NCI-H1694 treated with DMSO at 0.1 percent for 48 hours (cell line): ENCODE measurements around the gene ZNF425.
"Not testable (repeated sequence)": the region's sequence is repeated elsewhere in the genome, so short reads cannot be mapped to it uniquely, and the experiment has no call there.

Experiments
- DNase-seq: peaks from one replicate; lab custom pipeline; 2025; lab: John Stamatoyannopoulos, UW

ZNF425 gene

DNA sequence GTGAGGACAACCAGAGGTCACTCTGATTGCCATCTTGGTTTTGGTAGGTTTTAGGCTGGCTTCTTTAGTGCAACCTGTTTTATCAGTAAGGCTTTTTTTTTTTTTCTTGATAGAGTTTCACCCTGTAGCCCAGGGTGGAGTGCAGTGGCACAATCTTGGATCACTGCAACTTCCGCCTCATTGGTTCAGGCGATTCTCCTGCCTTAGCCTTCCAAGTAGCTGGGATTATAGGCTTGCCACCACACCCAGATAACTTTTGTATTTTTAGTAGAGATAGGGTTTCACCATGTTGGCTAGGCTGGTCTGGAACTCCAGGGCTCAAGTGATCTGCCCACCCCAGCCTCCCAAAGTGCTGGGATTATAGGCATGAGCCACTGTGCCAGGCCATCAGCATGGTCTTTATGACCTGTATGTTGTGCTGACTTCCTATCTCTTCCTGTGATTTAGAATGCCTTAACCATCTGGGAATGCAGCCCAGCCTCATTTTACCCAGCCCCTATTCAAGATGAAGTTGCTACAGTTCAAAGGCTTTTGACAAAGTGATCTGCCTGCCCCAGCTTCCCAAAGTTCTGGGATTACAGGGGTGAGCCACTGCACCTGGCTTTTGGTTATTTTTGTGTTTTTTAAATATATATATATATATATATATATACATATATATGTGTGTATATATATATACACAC, 7.0 kb upstream of the ZNF425 start:
- no peak for DNase-seq

DNA sequence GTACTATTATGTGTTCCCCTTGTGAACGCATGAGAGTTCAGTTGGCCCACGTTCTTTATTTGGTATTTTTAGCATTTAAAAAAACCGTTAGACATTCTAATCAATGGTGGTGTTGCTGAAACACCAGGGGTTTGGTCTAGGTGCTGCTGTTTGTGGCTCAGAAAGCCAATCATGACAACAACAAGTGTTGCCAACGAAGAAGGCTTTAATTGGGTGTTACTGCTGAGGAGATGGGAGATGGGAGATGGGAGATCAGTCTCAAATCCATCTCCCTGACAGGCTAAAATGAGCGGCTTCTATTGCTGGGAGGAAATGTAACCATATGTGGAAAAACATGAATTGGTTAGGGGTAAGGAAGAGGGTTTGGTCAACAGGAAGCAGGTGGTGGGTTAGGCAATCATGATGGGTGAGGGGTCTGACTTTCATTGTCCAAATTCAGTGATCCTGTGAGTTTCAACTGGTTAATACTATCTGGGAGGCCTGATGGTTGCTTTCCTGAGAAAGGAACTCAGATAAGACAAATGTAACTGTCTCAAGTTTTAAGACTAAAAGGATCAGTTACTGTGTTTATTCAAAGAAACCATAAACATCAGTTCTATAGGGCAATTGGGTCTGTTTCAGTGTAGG, 4.6 kb upstream of the ZNF425 start:
- DNase-seq = no peak

DNA sequence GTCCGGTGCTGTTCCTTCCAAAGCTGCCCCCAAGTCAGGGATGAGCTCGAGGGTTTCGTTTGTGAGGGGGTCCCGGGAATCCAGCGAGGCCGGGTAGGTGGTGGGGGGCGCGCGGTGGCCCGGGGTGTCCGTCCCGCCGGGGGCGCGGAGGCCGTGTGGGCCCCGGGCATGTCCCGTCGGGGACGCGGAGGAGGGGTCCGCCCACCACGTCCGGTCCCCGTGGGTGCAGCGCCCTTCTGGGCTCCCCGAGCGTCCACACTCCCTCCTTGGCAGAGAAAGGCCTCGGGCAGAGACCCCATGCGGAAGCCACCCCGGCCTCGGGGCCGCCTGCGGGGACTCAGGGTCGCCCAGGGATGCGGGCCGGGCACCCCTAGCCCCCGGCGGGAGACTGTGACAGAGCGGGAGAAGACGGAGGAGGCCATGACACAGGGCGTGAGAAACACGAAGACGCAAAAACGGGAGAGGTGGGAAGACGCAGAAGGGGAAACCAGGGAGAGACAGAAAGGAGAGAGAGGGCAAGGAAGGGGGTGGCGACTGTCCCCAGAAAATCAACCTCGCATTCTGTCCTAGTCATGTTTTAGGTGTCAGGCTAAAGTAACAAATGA, 640 bp upstream of the ZNF425 start:
- peak; percentile 50 for DNase-seq

GRCh38 chr7:149125189-149125862, 798 bp downstream of the ZNF425 start:
- DNase-seq = no peak

DNA sequence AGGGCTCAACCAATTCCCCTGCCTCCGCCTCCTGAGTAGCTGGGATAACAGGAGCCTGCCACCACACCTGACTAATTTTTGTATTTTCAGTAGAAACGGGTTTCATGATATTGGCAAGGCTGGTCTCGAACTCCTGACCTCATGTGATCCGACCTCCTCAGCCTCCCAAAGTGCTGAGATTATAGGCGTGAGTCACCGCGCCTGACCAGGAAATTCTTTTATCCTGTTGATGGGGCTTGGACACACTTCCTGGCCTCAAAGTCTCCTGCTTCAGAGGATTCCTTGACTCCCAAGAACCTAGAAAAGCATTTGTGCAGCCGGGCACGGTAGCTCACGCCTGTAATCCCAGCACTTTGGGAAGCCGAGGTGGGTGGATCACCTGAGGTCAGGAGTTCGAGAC, 16.2 kb downstream of the ZNF425 start:
- no peak for DNase-seq

DNA sequence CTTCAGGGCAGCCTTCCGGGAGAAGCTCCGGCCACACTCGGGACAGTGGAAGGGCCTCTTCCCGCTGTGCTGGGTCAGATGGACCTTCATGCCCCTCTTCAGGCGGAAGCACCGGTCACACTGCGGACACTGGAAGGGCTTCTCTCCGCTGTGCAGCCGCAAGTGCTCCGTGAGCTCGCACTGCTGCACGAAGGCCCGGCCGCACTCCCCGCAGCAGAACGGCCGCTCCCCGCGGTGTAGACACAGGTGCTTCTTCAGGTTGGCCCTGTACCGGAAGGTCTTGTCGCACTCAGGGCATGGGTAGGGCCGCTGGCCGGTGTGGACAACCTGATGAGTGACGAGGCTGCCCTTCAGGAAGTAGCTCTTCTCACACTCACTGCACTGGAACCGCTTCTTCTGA, 21.4 kb downstream of the ZNF425 start:
- DNase-seq = no peak

GRCh38 chr7:149104214-149104613, 21.9 kb downstream of the ZNF425 start:
- no peak for DNase-seq

DNA sequence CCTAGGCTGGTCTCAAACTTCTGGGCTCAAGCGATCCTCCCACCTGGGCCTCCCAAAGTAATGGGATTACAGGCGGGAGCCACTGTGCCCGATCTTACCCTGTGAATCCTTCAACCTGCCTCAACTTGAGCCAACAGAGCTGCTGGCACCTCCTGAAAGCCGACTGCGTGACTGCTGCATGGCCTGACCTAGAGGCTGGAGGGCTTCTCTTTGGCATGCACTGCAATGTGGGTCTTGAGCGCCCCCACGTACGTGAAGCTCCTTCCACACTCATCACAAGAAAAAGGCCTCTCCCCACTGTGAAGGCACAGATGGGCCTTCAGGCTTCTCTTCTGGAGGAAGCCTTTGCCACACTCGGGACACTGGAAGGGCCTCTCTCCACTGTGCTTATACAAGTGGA, 22.7 kb downstream of the ZNF425 start:
- DNase-seq = no peak

DNA sequence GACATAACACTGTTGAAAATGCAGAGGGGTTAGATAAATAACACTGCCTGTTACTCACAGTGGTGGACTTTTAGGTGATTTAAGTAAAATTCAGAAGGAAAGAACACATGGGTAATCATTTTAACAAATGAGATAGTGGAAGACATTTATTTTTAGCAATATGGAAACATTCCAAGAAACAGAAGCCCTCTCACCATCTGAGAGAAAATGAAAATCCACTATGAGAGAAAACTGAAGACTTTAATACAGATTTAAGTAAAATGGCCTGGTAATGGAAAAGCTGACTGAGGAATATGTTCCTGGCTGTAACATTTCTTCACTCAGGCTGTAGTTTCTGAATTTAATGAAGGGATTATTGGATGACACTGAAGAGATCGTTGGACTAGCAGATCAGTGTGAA, 23.5 kb downstream of the ZNF425 start:
- no peak for DNase-seq

GRCh38 chr7:149100821-149101220, 25.3 kb downstream of the ZNF425 start:
- no peak for DNase-seq

DNA sequence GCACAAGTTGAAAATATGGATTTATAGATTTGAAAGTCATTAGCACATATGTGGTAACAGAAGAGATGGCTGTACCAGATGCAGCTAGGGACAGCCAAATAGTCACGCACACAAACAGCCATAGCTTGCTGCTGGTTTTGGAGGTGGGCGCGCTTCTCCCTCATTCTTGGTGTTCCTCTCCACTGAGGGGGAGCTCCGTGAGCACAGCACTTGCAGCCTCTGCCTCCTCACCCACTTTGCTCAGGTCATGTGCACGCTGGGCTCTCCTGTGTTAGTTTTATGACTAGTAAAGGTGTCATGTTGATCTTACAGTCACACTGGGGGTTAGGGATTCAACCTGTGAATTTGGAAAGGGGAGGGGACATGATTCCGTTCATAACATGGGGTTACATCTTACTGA, 27.1 kb downstream of the ZNF425 start:
- DNase-seq = no peak

DNA sequence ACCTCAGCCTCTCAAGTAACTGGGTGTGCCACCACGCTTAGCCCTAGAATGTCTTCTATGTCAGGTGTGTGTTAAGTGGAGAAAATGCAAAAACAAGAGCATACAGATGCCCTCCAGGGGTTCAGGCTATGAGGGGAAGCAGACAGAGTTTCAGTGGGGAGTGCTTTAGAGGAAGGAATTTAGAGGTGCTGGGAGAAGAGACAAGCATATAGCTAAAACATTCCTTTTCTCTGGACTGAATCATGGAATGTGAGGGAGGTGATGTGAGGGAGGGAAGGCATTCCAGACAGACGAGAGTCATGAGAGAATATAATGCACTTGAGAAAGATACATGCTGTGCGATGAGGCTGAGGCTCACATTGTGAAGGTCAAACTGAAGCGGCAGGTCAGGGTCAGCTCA, 29.0 kb downstream of the ZNF425 start:
- DNase-seq = no peak

DNA sequence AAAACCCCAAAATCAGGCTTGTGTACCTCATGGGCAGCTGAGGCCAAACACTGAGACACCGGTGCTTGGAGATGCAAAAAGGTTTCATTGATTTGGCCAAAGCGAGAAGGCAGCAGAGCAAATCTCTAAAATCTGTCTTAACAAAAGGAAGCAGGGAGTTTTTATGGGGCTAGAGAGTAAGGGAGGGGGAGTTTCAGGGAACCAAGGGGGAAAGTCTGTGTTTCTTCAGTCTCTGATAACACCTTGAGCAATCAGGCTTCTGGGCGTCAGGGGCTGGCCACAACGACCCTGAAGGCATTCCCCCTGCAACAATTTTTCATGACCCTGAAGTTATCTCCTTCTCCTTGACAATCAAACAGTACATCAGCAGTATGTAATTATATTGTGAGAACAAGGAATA, 32.9 kb downstream of the ZNF425 start:
- DNase-seq = no peak

- DNase-seq = not testable (repeated sequence)
Observed at GRCh38 chr7:149092244-149092643, 33.9 kb downstream of the ZNF425 start.

GRCh38 chr7:149090397-149091195, 35.5 kb downstream of the ZNF425 start, which contains the start of gene ZNF786:
Gene ZNF786 (minus strand): TSS chr7:149090718. CDS start chr7:149090640, 78 bp downstream.
- peak; percentile 87 for DNase-seq

GRCh38 chr7:149087376-149087775, 38.7 kb downstream of the ZNF425 start:
- DNase-seq = no peak

GRCh38 chr7:149085866-149086265, 40.3 kb downstream of the ZNF425 start:
- DNase-seq = no peak

DNA sequence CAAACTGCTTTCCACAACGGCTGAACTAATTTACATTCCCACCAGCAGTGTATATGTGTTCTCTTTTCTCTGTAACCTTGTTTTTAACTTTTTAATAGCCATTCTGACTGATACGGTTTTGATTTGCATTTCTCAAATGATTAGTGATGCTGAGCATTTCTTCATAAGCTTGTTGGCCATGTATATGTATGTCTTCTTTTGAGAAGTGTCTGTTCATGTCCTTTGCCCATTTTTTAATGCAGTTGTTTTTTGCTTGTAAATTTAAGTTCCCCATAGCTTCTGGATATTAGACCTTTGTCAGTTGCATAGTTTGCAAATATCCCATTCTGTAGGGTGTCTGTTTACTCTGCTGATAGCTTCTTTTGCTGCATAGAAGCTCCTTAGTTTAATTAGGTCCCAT, 41.7 kb downstream of the ZNF425 start:
- DNase-seq = no peak

- DNase-seq = no peak
Observed at GRCh38 chr7:149081914-149082313, 44.2 kb downstream of the ZNF425 start.

DNA sequence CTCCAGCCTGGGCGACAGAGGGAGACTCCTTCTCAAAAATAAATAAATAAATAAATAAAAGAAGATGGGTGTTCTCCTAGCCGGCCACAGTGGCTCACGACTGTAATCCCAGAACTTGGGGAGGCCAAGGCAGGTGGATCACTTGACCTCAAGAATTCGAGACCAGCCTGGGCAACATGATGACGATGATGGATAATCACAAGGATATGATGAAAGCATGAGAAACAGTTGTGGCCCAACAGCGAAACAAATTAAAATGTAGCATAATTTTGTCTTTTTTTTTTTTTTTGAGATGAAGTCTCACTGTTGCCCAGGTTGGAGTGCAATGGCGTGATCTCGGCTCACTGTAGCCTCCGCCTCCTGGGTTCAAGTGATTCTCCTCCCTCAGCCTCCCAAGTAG, 48.5 kb downstream of the ZNF425 start:
- no peak for DNase-seq

DNA sequence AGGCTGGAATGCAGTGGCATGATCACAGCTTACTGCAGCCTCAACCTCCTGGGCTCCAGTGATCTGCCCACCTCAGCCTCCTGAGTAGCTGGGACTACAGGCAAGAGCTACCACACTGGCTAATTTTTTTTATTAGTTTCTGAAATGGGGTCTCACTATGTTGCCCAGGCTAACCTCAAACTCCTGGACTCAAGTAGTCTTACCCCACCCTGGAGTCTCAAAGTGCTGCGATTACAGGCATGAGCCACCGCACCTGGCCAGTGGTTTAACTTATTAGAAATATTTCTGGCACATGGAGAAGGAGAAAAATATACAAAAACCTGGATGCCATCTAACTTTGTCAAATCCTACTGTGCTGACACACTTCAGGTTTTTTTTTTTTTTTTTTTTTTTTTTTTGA, 50.8 kb downstream of the ZNF425 start:
- DNase-seq = no peak
